ENCODE results near the gene AHNAK. TPM values are rescaled to one million over a fixed set of nuclear protein-coding genes. Genes with fewer than 3 reads are reported as not detected.
"Not testable (repeated sequence)": the region's sequence is repeated elsewhere in the genome, so short reads cannot be mapped to it uniquely, and the experiment has no call there.

The AHNAK gene
- total RNA-seq, 2 donors from 2014 or later: 938 to 955 TPM

DNA sequence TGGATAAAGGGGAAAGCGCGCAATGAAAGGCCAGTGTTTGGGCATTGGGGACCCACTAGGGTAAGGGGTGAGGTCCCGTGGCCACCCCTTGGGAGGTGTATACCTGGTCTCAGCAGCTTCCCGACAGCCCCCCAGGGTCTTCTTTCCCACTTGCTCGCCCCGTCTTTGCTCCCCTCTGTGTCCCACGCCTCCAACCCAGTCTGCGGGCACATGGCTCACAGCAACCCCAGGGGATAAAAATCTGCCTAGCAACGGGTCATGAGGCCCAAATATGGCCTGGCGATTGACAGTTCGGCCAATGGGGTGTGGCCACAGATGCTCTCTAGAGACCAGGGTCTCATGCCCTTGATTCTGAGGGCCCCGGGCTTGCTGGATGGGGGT lies 41.6 kb downstream of the AHNAK start:
- no peak for DNase-seq (ENCODE audit: low spot score)
- intact Hi-C loops (cut with DNase I): loop anchor here in 1 of 2 donors (5.0 kb wide), 1 partner anchor 532 kb away; no protein-coding TSS in a partner anchor

GRCh38 chr11:62504158-62504973 lies 42.2 kb downstream of the AHNAK start:
- DNase-seq (ENCODE audit: low spot score): no peak
- intact Hi-C loops (cut with DNase I): no loop called here

DNA sequence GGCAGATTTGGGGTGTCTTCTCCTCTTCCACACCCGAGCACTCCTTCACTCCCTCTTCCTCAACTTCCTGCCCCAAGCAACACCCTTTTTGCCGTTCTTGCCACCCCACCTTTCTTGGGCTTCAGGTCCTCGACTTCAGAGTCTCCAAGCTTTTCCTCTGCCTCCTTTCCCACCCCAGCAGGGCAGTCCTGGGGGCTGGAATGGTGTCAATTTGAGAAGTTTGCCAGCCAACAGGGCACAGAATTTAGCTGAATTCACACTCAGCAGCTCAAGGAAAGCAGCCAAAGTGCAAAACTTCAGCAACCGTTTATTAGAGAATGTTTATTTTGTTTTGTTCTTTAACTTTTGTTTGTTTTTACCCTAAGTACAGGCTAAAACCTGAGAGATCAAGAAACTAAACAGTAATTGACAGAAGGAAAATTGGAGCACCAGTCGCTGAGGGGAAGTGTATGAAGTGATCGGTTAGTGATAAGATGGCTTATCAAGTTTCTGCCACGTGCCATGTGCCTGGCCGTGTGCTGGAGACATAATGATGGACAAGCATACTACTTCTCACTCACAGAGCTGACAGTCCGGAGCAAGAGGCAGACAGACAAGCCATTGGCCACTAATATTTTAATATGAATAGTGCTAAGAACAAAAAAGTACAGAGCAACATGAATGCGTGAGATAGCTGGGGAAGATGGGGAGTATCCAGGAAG lies 44.4 kb downstream of the AHNAK start:
- intact Hi-C loops (cut with DNase I): no loop called here
- DNase-seq (ENCODE audit: low spot score): no peak

- no peak for DNase-seq (ENCODE audit: low spot score)
- intact Hi-C loops (cut with DNase I): no loop called here
Measured at GRCh38 chr11:62501432-62501891, 45.1 kb downstream of the AHNAK start.

- intact Hi-C loops (cut with DNase I): no loop called here
- DNase-seq (ENCODE audit: low spot score): no peak
Measured at GRCh38 chr11:62500650-62501030, 46.0 kb downstream of the AHNAK start.

- DNase-seq (ENCODE audit: low spot score): no peak
- intact Hi-C loops (cut with DNase I): no loop called here
Measured at GRCh38 chr11:62499944-62500649, 46.5 kb downstream of the AHNAK start.

GRCh38 chr11:62499311-62499943 lies 47.2 kb downstream of the AHNAK start:
- intact Hi-C loops (cut with DNase I); DNase-seq (ENCODE audit: low spot score): not testable (repeated sequence)

- no peak for DNase-seq (ENCODE audit: low spot score)
- intact Hi-C loops (cut with DNase I): no loop called here
Measured at GRCh38 chr11:62498492-62499286, 47.9 kb downstream of the AHNAK start.

DNA sequence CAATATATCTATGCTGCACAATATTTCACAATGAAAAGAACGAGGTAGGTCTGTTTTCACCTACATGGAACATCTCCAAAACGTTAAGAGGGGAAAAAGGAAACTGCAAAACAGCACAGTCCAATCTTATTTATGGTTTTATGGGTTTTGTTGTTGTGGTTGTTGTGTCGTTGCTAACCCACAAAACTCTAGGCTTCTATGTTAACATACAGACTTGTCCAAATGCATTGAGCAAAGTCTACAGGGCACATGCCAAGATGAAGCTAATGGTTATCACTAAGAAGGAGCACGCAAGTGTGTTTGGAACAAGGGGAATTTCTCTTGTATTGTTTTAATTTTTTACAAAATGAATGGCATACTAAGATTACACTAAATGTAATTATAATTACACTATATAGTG lies 48.6 kb downstream of the AHNAK start:
- intact Hi-C loops (cut with DNase I): no loop called here
- DNase-seq (ENCODE audit: low spot score): no peak

- intact Hi-C loops (cut with DNase I): loop anchor here in 1 of 2 donors (2.0 kb wide), 1 partner anchor 28 kb away; no protein-coding TSS in a partner anchor
- DNase-seq (ENCODE audit: low spot score): no peak
Measured at GRCh38 chr11:62497132-62497801, 49.3 kb downstream of the AHNAK start.

- intact Hi-C loops (cut with DNase I): loop anchor here in 1 of 2 donors (2.0 kb wide), 1 partner anchor 28 kb away; no protein-coding TSS in a partner anchor
- DNase-seq (ENCODE audit: low spot score): no peak
Measured at GRCh38 chr11:62496676-62497075, 49.9 kb downstream of the AHNAK start.

DNA sequence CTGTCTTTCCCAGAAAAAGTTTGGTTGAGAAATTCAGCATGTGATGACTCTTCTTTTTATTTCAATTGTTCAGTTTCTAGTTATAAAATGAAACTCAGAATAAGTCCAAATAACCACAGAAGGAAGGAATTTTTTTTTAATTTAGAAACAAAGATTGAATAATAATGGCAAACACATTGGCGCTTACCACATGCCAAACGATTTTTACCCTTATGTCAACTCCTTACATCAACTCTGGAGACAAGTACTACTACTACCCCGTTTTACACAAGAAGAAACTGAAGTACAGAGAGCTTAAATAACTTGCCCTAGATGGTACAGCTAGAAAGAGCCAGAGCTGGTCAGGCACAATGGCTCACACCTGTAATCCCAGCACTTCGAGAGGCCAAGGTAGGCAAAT lies 52.4 kb downstream of the AHNAK start:
- DNase-seq (ENCODE audit: low spot score): no peak
- intact Hi-C loops (cut with DNase I): loop anchor here in 1 of 2 donors (5.0 kb wide), 1 partner anchor 957 kb away; no protein-coding TSS in a partner anchor

GRCh38 chr11:62493801-62494200 lies 52.8 kb downstream of the AHNAK start:
- no peak for DNase-seq (ENCODE audit: low spot score)
- intact Hi-C loops (cut with DNase I): loop anchor here in 1 of 2 donors (5.0 kb wide), 1 partner anchor 956 kb away; no protein-coding TSS in a partner anchor

- intact Hi-C loops (cut with DNase I): loop anchor here in 1 of 2 donors (5.0 kb wide), 1 partner anchor 955 kb away; no protein-coding TSS in a partner anchor
- DNase-seq (ENCODE audit: low spot score): no peak
Measured at GRCh38 chr11:62492586-62492985, 54.0 kb downstream of the AHNAK start.

- intact Hi-C loops (cut with DNase I): loop anchor here in 1 of 2 donors (5.0 kb wide), 1 partner anchor 954 kb away; no protein-coding TSS in a partner anchor
- DNase-seq (ENCODE audit: low spot score): no peak
Measured at GRCh38 chr11:62491571-62492329, 54.9 kb downstream of the AHNAK start.

- intact Hi-C loops (cut with DNase I): no loop called here
Measured at GRCh38 chr11:62489204-62489603, 57.4 kb downstream of the AHNAK start.

More at GRCh38 chr11:62489204-62489603, 57.4 kb downstream of the AHNAK start:
- DNase-seq (ENCODE audit: low spot score): no peak

All from posterior vena cava (tissue), 2 donors.